Testis (tissue), 2 donors: ENCODE data around the gene CORO2B.

Experiments
- CTCF ChIP-seq, 3 experiments: fragments of 450-650 bp in 2 of 3; fragments of 200-600 bp in 1 of 3; sonication (generic) in 1 of 3; IDR thresholded peaks; one replicate each; pipeline ENCODE4 v1.5.1; 2016 to 2019; ENCODE audit warnings: antibody characterized with exemption in 3 of 3, mild to moderate bottlenecking in 2 of 3, moderate library complexity in 1 of 3
- POLR2A ChIP-seq: fragments of 450-650 bp; IDR thresholded peaks from one replicate; pipeline ENCODE4 v1.6.1; 2017; ENCODE audit warnings: antibody characterized with exemption, mild to moderate bottlenecking, moderate library complexity

DNA sequence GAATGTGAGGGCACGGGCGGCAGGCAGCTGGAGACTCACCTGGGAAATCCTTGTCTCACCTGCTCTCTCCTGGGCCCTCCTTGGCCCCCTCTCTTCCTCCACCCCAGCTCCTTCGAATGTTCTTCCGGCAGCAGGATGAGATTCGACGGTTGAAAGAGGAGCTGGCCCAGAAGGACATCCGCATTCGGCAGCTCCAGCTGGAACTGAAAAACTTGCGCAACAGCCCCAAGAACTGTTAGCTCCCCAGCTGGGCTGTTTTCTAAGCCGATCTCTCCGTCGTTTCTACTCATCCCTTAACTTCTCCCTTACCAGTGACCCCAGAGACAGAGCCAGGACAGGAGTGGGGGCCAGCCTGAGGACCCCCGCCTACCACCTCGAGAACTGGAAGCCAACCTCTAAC lies 146.9 kb downstream of the CORO2B start:
- no peak for TF ChIP-seq CTCF (IDR thresholded peaks at IDR 0.05)
- TF ChIP-seq POLR2A: no peak
